Measurements from ENCODE around the gene ITGAL.

DNA sequence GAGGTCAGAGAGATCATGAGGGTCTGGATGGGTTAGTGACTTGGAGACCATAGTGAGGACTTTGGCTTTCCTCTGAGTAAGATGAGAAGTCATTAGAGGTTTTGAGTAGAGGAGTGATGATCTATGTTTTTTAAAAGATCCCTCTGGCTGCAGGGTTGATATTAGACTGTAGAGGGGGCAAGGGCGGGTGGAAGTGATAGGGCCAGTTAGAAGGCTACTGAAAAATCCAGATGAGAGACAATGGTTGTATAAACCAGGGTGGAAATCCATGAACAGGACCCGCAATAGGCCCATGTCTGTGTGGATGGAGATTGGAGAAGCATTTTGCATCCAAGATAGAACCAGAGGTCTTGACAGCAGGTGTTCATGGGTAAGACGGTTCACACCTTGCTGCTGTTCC is 9.8 kb downstream of the ITGAL start:
- TF ChIP-seq POLR2A (IDR thresholded peaks at IDR 0.05) (no peak), CTCF (IDR thresholded peaks at IDR 0.05) (peak in 1 of 12 donors; percentile 9)

All from heart left ventricle (tissue), 13 donors.